NCI-H82 treated with DMSO at 0.1 percent for 48 hours (cell line): Measurements from ENCODE around the gene NDUFAF7.
"Not testable (repeated sequence)": the region's sequence is repeated elsewhere in the genome, so short reads cannot be mapped to it uniquely, and the experiment has no call there.

Experiments used
- DNase-seq: peaks from one replicate; lab custom pipeline; 2025; ENCODE audit not compliant: unreplicated experiment; lab: John Stamatoyannopoulos, UW

Gene NDUFAF7

GRCh38 chr2:37281916-37282315 lies 50.5 kb downstream of the NDUFAF7 start:
- no peak for DNase-seq

- no peak for DNase-seq
These were observed 51.3 kb downstream of the NDUFAF7 start for GRCh38 chr2:37282746-37283145.

GRCh38 chr2:37283207-37283606 lies 51.7 kb downstream of the NDUFAF7 start:
- no peak for DNase-seq

GRCh38 chr2:37284381-37284780 lies 52.9 kb downstream of the NDUFAF7 start:
- DNase-seq: no peak

GRCh38 chr2:37287966-37288365 lies 56.5 kb downstream of the NDUFAF7 start:
- DNase-seq: no peak

GRCh38 chr2:37291680-37292079 lies 60.2 kb downstream of the NDUFAF7 start:
- DNase-seq: no peak

- not testable (repeated sequence) for DNase-seq
These were observed 63.4 kb downstream of the NDUFAF7 start for GRCh38 chr2:37294858-37295257.

- no peak for DNase-seq
These were observed 64.1 kb downstream of the NDUFAF7 start for GRCh38 chr2:37295469-37296073.

GRCh38 chr2:37297632-37298031 lies 66.2 kb downstream of the NDUFAF7 start:
- no peak for DNase-seq
